Measurements from ENCODE around the gene POT1.

Gene POT1

GRCh38 chr7:124922200-124922599 lies 7.4 kb downstream of the POT1 start:
- TF ChIP-seq CTCF (IDR thresholded peaks at IDR 0.05; ENCODE audit: insufficient read depth, low read length, poor library complexity, severe bottlenecking), result no peak
- Histone ChIP-seq H3K36me3 (ENCODE audit: control insufficient read depth, insufficient read depth, low read length) (no peaks in the 10 kb centered on the region), H3K27me3 (replicated peaks; ENCODE audit: control insufficient read depth, insufficient read depth, low read length) (no peaks in the 10 kb centered on the region), H3K4me3 (replicated peaks; ENCODE audit: low read depth, low read length) (no peak overlapping the region)
- DNase-seq (ENCODE audit: extremely low read depth, insufficient read length), result no peak

- H3K4me3 ChIP-seq (replicated peaks; ENCODE audit: low read depth, low read length), result no peak overlapping the region
- no peak for DNase-seq (ENCODE audit: extremely low read depth, insufficient read length)
- no peaks in the 10 kb centered on the region for H3K27me3 ChIP-seq (replicated peaks; ENCODE audit: control insufficient read depth, insufficient read depth, low read length)
- H3K36me3 ChIP-seq (ENCODE audit: control insufficient read depth, insufficient read depth, low read length), result no peaks in the 10 kb centered on the region
- no peak for TF ChIP-seq CTCF (IDR thresholded peaks at IDR 0.05; ENCODE audit: insufficient read depth, low read length, poor library complexity, severe bottlenecking)
These were observed 9.8 kb downstream of the POT1 start for GRCh38 chr7:124919841-124920240.

- no peaks in the 10 kb centered on the region for H3K27me3 ChIP-seq (replicated peaks; ENCODE audit: control insufficient read depth, insufficient read depth, low read length)
- H3K4me3 ChIP-seq (replicated peaks; ENCODE audit: low read depth, low read length), result no peak overlapping the region
- H3K36me3 ChIP-seq (ENCODE audit: control insufficient read depth, insufficient read depth, low read length), result no peaks in the 10 kb centered on the region
- DNase-seq (ENCODE audit: extremely low read depth, insufficient read length), result peak; percentile 31
- no peak for TF ChIP-seq CTCF (IDR thresholded peaks at IDR 0.05; ENCODE audit: insufficient read depth, low read length, poor library complexity, severe bottlenecking)
These were observed 11.0 kb downstream of the POT1 start for GRCh38 chr7:124918662-124919061.

- DNase-seq (ENCODE audit: extremely low read depth, insufficient read length), result no peak
- Histone ChIP-seq H3K36me3 (ENCODE audit: control insufficient read depth, insufficient read depth, low read length) (no peaks in the 10 kb centered on the region), H3K27me3 (replicated peaks; ENCODE audit: control insufficient read depth, insufficient read depth, low read length) (no peaks in the 10 kb centered on the region), H3K4me3 (replicated peaks; ENCODE audit: low read depth, low read length) (no peak overlapping the region)
- no peak for TF ChIP-seq CTCF (IDR thresholded peaks at IDR 0.05; ENCODE audit: insufficient read depth, low read length, poor library complexity, severe bottlenecking)
These were observed 14.4 kb downstream of the POT1 start for GRCh38 chr7:124915242-124915641.

- no peaks in the 10 kb centered on the region for H3K27me3 ChIP-seq (replicated peaks; ENCODE audit: control insufficient read depth, insufficient read depth, low read length)
- no peak for TF ChIP-seq CTCF (IDR thresholded peaks at IDR 0.05; ENCODE audit: insufficient read depth, low read length, poor library complexity, severe bottlenecking)
- H3K36me3 ChIP-seq (ENCODE audit: control insufficient read depth, insufficient read depth, low read length), result no peaks in the 10 kb centered on the region
- no peak for DNase-seq (ENCODE audit: extremely low read depth, insufficient read length)
- no peak overlapping the region for H3K4me3 ChIP-seq (replicated peaks; ENCODE audit: low read depth, low read length)
These were observed 15.3 kb downstream of the POT1 start for GRCh38 chr7:124914298-124914697.

- Histone ChIP-seq H3K36me3 (ENCODE audit: control insufficient read depth, insufficient read depth, low read length) (no peaks in the 10 kb centered on the region), H3K27me3 (replicated peaks; ENCODE audit: control insufficient read depth, insufficient read depth, low read length) (no peaks in the 10 kb centered on the region), H3K4me3 (replicated peaks; ENCODE audit: low read depth, low read length) (no peak overlapping the region)
- no peak for DNase-seq (ENCODE audit: extremely low read depth, insufficient read length)
- TF ChIP-seq CTCF (IDR thresholded peaks at IDR 0.05; ENCODE audit: insufficient read depth, low read length, poor library complexity, severe bottlenecking), result no peak
These were observed 16.7 kb downstream of the POT1 start for GRCh38 chr7:124912972-124913371.

Measured in GM06990 (cell line).